Measurements from ENCODE around the gene NUDT5.

Gene NUDT5

DNA sequence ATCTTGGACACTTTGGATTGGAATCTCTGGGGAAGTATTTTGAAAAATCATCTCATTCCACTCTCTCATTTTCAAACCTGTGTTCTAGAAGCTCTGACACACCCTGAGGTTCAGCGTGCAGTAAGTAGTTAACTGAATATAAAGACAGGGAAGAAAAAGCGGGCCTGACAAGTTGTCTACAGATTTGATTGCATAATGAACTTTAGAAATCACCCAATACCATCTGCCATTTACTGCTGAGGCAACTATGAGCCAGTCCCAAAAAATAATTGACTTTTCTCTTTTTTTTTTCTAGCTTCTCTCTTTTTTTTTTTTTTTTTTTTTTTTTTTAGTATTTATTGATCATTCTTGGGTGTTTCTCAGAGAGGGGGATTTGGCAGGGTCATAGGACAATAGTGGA is 29.8 kb upstream of the NUDT5 start:
- H3K4me2 ChIP-seq (ENCODE audit: low read depth, low read length, poor library complexity, severe bottlenecking): no peak overlapping the region
- H3K9me3 ChIP-seq (ENCODE audit: insufficient read depth, low read length): no peaks in the 10 kb centered on the region
- H3K27me3 ChIP-seq (ENCODE audit: low read length): no peaks in the 10 kb centered on the region
- H3K79me2 ChIP-seq (ENCODE audit: insufficient read depth, low read length): peaks cover 26% of the 10 kb centered on the region
- no peak overlapping the region for H3K9ac ChIP-seq (ENCODE audit: low read length)
- H4K20me1 ChIP-seq (ENCODE audit: low read depth, low read length): no peaks in the 10 kb centered on the region
- H2AFZ ChIP-seq (ENCODE audit: low read depth, low read length, severe bottlenecking): no peak overlapping the region
- peaks cover 22% of the 10 kb centered on the region for H3K36me3 ChIP-seq (ENCODE audit: low read length)
- H3K27ac ChIP-seq (ENCODE audit: low read depth, low read length): no peak overlapping the region
- TF ChIP-seq, protein P1, sequence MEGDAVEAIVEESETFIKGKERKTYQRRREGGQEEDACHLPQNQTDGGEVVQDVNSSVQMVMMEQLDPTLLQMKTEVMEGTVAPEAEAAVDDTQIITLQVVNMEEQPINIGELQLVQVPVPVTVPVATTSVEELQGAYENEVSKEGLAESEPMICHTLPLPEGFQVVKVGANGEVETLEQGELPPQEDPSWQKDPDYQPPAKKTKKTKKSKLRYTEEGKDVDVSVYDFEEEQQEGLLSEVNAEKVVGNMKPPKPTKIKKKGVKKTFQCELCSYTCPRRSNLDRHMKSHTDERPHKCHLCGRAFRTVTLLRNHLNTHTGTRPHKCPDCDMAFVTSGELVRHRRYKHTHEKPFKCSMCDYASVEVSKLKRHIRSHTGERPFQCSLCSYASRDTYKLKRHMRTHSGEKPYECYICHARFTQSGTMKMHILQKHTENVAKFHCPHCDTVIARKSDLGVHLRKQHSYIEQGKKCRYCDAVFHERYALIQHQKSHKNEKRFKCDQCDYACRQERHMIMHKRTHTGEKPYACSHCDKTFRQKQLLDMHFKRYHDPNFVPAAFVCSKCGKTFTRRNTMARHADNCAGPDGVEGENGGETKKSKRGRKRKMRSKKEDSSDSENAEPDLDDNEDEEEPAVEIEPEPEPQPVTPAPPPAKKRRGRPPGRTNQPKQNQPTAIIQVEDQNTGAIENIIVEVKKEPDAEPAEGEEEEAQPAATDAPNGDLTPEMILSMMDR (IDR thresholded peaks at IDR 0.05; ENCODE audit: insufficient read depth, low read length, poor library complexity, severe bottlenecking): no peak
- no peak for TF ChIP-seq EZH2phosphoT487 (conservative IDR thresholded peaks at IDR 0.05; ENCODE audit: low read length)
- H3K4me3 ChIP-seq (ENCODE audit: insufficient read depth, low read length, poor library complexity, severe bottlenecking): no peak overlapping the region
- H3F3A ChIP-seq (ENCODE audit: insufficient read depth): no peaks in the 10 kb centered on the region
- no peaks in the 10 kb centered on the region for H3K9me2 ChIP-seq (replicated peaks; ENCODE audit: insufficient read depth, low read length)

DNA sequence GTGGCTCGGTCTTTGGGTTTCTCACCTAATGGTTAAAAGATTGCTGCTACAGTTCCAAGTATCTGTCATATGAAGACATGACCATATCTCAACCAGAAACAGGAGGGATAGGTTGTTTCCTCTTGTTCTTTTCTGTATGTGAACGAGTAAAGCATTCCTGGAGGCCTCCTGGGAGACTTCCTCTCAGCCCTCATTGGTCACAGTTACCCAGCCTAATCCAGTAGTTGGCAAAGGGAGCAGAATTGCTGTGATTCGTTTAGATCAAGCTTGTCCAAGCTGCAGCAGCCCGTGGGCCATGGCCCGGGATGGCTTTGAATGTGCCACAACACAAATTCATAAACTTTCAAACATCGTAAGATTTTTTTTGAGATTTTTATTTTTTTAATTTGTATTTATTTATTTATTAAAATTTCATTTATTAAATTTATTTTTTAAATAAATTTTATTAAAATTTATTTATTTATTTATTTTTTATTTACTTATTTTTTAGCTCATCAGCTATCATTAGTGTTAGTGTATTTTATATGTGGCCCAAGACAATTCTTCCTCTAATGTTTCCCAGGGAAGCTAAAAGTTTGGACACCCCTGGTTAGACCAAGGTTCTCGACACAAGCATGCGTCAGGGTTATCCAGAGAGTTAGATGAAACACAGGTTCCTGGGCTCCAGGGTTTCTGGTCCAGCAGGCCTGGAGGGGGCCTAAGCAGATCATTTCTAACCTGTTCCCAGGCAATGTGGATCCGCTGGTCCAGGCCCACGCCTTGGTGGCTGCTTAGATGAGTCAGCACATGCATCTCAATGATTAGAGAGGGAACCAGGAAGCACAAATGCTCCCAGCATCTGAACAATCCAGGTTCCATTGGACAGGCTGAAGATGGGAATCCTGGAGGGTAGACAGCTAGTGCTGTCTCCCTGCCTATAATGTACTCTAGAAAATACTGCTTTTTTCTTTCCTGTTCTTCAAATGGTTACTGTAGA is 25.9 kb upstream of the NUDT5 start:
- H3K9ac ChIP-seq (ENCODE audit: low read length): no peak overlapping the region
- no peaks in the 10 kb centered on the region for H3K9me3 ChIP-seq (ENCODE audit: insufficient read depth, low read length)
- peaks cover 37% of the 10 kb centered on the region for H3K36me3 ChIP-seq (ENCODE audit: low read length)
- TF ChIP-seq, protein P1 (IDR thresholded peaks at IDR 0.05; ENCODE audit: insufficient read depth, low read length, poor library complexity, severe bottlenecking): no peak
- TF ChIP-seq EZH2phosphoT487 (conservative IDR thresholded peaks at IDR 0.05; ENCODE audit: low read length): no peak
- no peak overlapping the region for H2AFZ ChIP-seq (ENCODE audit: low read depth, low read length, severe bottlenecking)
- H3K4me3 ChIP-seq (ENCODE audit: insufficient read depth, low read length, poor library complexity, severe bottlenecking): no peak overlapping the region
- H3K4me2 ChIP-seq (ENCODE audit: low read depth, low read length, poor library complexity, severe bottlenecking): no peak overlapping the region
- H3K27ac ChIP-seq (ENCODE audit: low read depth, low read length): no peak overlapping the region
- H3F3A ChIP-seq (ENCODE audit: insufficient read depth): no peaks in the 10 kb centered on the region
- peaks cover 31% of the 10 kb centered on the region for H3K79me2 ChIP-seq (ENCODE audit: insufficient read depth, low read length)
- H4K20me1 ChIP-seq (ENCODE audit: low read depth, low read length): no peaks in the 10 kb centered on the region
- H3K27me3 ChIP-seq (ENCODE audit: low read length): no peaks in the 10 kb centered on the region
- H3K9me2 ChIP-seq (replicated peaks; ENCODE audit: insufficient read depth, low read length): no peaks in the 10 kb centered on the region

DNA sequence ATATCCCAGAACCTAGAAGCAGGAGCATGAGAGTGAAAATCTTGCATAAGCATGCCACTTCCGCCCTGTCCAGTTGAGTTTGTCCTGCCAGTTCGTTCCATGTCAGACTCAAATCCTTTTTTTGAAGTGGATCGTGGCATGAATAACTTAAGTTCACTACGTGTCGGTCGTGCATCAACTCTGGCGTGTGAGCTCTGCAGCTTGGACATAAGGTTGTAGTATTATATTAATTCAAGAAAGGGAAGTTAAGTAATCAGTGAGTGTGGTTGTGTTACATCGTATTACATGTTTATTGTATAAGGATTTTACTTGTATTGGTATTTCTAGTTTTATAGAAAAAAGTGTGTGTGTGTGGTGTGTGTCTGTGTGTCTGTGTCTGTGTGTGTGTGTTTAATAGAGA is 23.3 kb upstream of the NUDT5 start:
- peaks cover 39% of the 10 kb centered on the region for H3K36me3 ChIP-seq (ENCODE audit: low read length)
- no peak for TF ChIP-seq EZH2phosphoT487 (conservative IDR thresholded peaks at IDR 0.05; ENCODE audit: low read length)
- TF ChIP-seq, protein P1 (IDR thresholded peaks at IDR 0.05; ENCODE audit: insufficient read depth, low read length, poor library complexity, severe bottlenecking): no peak
- H4K20me1 ChIP-seq (ENCODE audit: low read depth, low read length): no peaks in the 10 kb centered on the region
- no peak overlapping the region for H3K9ac ChIP-seq (ENCODE audit: low read length)
- no peaks in the 10 kb centered on the region for H3K9me3 ChIP-seq (ENCODE audit: insufficient read depth, low read length)
- H3K27ac ChIP-seq (ENCODE audit: low read depth, low read length): no peak overlapping the region
- H3K79me2 ChIP-seq (ENCODE audit: insufficient read depth, low read length): peaks cover 48% of the 10 kb centered on the region
- no peaks in the 10 kb centered on the region for H3K9me2 ChIP-seq (replicated peaks; ENCODE audit: insufficient read depth, low read length)
- H2AFZ ChIP-seq (ENCODE audit: low read depth, low read length, severe bottlenecking): no peak overlapping the region
- H3F3A ChIP-seq (ENCODE audit: insufficient read depth): peaks cover 20% of the 10 kb centered on the region
- H3K27me3 ChIP-seq (ENCODE audit: low read length): no peaks in the 10 kb centered on the region
- H3K4me2 ChIP-seq (ENCODE audit: low read depth, low read length, poor library complexity, severe bottlenecking): no peak overlapping the region
- H3K4me3 ChIP-seq (ENCODE audit: insufficient read depth, low read length, poor library complexity, severe bottlenecking): no peak overlapping the region
